GM12878 (cell line): ENCODE data around the gene CFAP74. TPM values are rescaled to one million over a fixed set of nuclear protein-coding genes. Genes with fewer than 3 reads are reported as not detected.
"Not testable (repeated sequence)": the region's sequence is repeated elsewhere in the genome, so short reads cannot be mapped to it uniquely, and the experiment has no call there.

Source experiments
- ATAC-seq: fragments of 200-7000 bp; cut with Tn5 transposase; 3 replicates; pipeline ENCODE4 v1.9.1; 2020; ENCODE audit warnings: mild to moderate bottlenecking, moderate library complexity
- BruUV-seq: library from RNA; stranded (reverse); fragments of 400-500 nt; replicated peaks from 2 replicates; lab custom pipeline; 2021; lab: Mats Ljungman, UMichigan
- CTCF ChIA-PET: fragments of 300-600 bp; sonication (Branson Sonifier 250); formaldehyde crosslinking; extraction: SDS; loops from one replicate; lab custom pipeline; 2021; ENCODE audit warnings: inconsistent platforms; lab: Yijun Ruan, JAX
- POLR2A ChIA-PET: fragments of 350-600 bp; formaldehyde crosslinking; extraction: SDS; loops from one replicate; lab custom pipeline; 2021; ENCODE audit warnings: inconsistent platforms; lab: Charles Lee
- RAD21 ChIA-PET: fragments of 300-600 bp; sonication (Branson Sonifier 250); formaldehyde crosslinking; loops from one replicate; lab custom pipeline; 2023; ENCODE audit warnings: antibody characterized with exemption; ENCODE audit not compliant: unreplicated experiment; lab: Charles Lee
- SMC1A ChIA-PET: fragments of 300-600 bp; sonication (Branson Sonifier 250); formaldehyde crosslinking; loops from one replicate; lab custom pipeline; 2023; ENCODE audit not compliant: unreplicated experiment, uncharacterized antibody; lab: Charles Lee
- DNase-seq: peaks from one replicate; pipeline ENCODE4 v3.0.0-alpha.2; 2011; ENCODE audit warnings: low read depth, low spot score
- FAIRE-seq: peaks from 3 replicates; lab custom pipeline; 2011; peaks lifted over from hg19 to GRCh38; lab: Jason Lieb, UNC
- H2AFZ ChIP-seq: 2 replicates; pipeline ENCODE4 v1.6.0; 2011; ENCODE audit warnings: low read depth, low read length, control low read depth; ENCODE audit not compliant: control insufficient read depth
- H3K27ac ChIP-seq: 2 replicates; pipeline ENCODE4 v1.5.1; 2011; ENCODE audit warnings: control low read depth; ENCODE audit not compliant: control insufficient read depth, insufficient read depth
- H3K27me3 ChIP-seq, 2 experiments: replicated peaks in 1 of 2; 2 replicates each; pipeline versions ENCODE4 v1.6.0 to v1.6.1; 2011; ENCODE audit warnings: low read length in 1 of 2; ENCODE audit not compliant: control insufficient read depth in 2 of 2, insufficient read depth in 2 of 2
- H3K36me3 ChIP-seq, 2 experiments: 2 replicates each; pipeline ENCODE4 v1.5.1; 2011; ENCODE audit warnings: low read length in 1 of 2; ENCODE audit not compliant: control insufficient read depth in 2 of 2, insufficient read depth in 2 of 2
- H3K4me1 ChIP-seq: 2 replicates; pipeline ENCODE4 v1.6.1; 2011; ENCODE audit warnings: mild to moderate bottlenecking, low read length, moderate library complexity, mixed read lengths; ENCODE audit not compliant: control insufficient read depth, insufficient read depth
- H3K4me2 ChIP-seq: 2 replicates; pipeline ENCODE4 v1.6.0; 2011; ENCODE audit warnings: control low read depth; ENCODE audit not compliant: control insufficient read depth, insufficient read depth
- H3K4me3 ChIP-seq: fragments of 200-600 bp; sonication (generic); 2 replicates; pipeline ENCODE4 v1.5.1; 2016
- H3K79me2 ChIP-seq: 2 replicates; pipeline ENCODE4 v1.6.0; 2011; ENCODE audit warnings: low read length; ENCODE audit not compliant: control insufficient read depth, insufficient read depth
- H3K9ac ChIP-seq: 2 replicates; pipeline ENCODE4 v1.8.0; 2011; ENCODE audit warnings: low read length, control low read depth, mixed read lengths; ENCODE audit not compliant: control insufficient read depth, insufficient read depth
- H3K9me3 ChIP-seq: replicated peaks from 3 replicates; pipeline ENCODE4 v1.5.1; 2011; ENCODE audit warnings: mild to moderate bottlenecking, low read length; ENCODE audit not compliant: control insufficient read depth, insufficient read depth
- H4K20me1 ChIP-seq: 2 replicates; pipeline ENCODE4 v1.6.0; 2011; ENCODE audit not compliant: control insufficient read depth, insufficient read depth
- MLLT1 ChIP-seq: fragments of 450-650 bp; IDR thresholded peaks from 2 replicates; pipeline ENCODE4 v1.6.1; 2016; ENCODE audit warnings: mild to moderate bottlenecking
- PML ChIP-seq: IDR thresholded peaks from 2 replicates; pipeline ENCODE4 v1.6.1; 2012; ENCODE audit warnings: low read length, inconsistent platforms
- POLR2AphosphoS5 ChIP-seq: IDR thresholded peaks from 2 replicates; pipeline ENCODE4 v1.6.1; 2011; ENCODE audit warnings: mild to moderate bottlenecking, low read length, inconsistent platforms
- WGBS: methylation state at CpG from one replicate; pipeline ENCODE4 v1.1.6; 2016; ENCODE audit warnings: low lambda C conversion rate; ENCODE audit not compliant: insufficient replicate concordance, insufficient coverage; ENCODE audit errors: missing lambda C conversion rate; 5-methylcytosine and 5-hydroxymethylcytosine counted together
- in situ Hi-C: fragments of 300-500 bp; cut with MboI; formaldehyde crosslinking; loops from 9 replicates; pipeline ENCODE4 v1.14.3; 2018; ENCODE audit warnings: mixed read lengths
- intact Hi-C: fragments of 100-400 bp; cut with micrococcal nuclease; formaldehyde crosslinking; loops from one replicate; pipeline ENCODE4 v1.14.2; 2022; ENCODE audit not compliant: unreplicated experiment
- polyA plus RNA-seq, 11 experiments: library from polyadenylated mRNA; depleted of rRNA in 4 of 11; unstranded in 6 of 11; stranded (reverse) in 5 of 11; fragments of >200 nt; fragmentation: Nextera tagmentation in 4 of 11; fragmentation: Illumina TruSeq in 1 of 11; extraction: Ambion mirVana in 4 of 11; extraction: Trizol in 1 of 11; gene quantifications; 1 replicate in 1 of 11; 2 replicates in 10 of 11; pipeline versions ENCODE4 v1.2.1 to v1.2.3, GENCODE V29; 2011 to 2016; ENCODE audit warnings: inconsistent platforms in 2 of 11, missing spikeins in 2 of 11, low read depth in 1 of 11
- total RNA-seq, 4 experiments: library from RNA; depleted of rRNA in 3 of 4; stranded (reverse); fragments of >200 nt in 3 of 4; fragmentation: Illumina TruSeq in 1 of 4; extraction: Trizol in 1 of 4; gene quantifications; 2 replicates each; pipeline versions ENCODE4 v1.2.1 to v1.2.3, GENCODE V29; 2013 to 2021

CFAP74 gene
- total and polyA plus RNA-seq, 10 of the 15 experiments (the other 5 are each of a cell fraction or from before 2014, with no cell fraction given): 0.01 TPM; not detected in 9

- SMC1A ChIA-PET: interaction anchor here (0.9 to 1.5 kb wide), 5 partner anchors 14 to 50 kb away, joined by 3 to 5 read pairs (median 4); no protein-coding TSS in a partner anchor
- peaks cover 87% of the 10 kb centered on the region for H3K79me2 ChIP-seq
- FAIRE-seq, DNase-seq, BruUV-seq, H3K9me3 ChIP-seq, ATAC-seq, H3K36me3 ChIP-seq, intact Hi-C loops, H2AFZ ChIP-seq, H3K4me3 ChIP-seq, in situ Hi-C loops, H3K4me2 ChIP-seq, H3K27ac ChIP-seq, H3K27me3 ChIP-seq, H3K9ac ChIP-seq, H3K4me1 ChIP-seq: not testable (repeated sequence)
- RAD21 ChIA-PET: interaction anchor here (0.7 kb wide), 1 partner anchor 15 kb away, joined by 3 read pairs; no protein-coding TSS in a partner anchor
- H4K20me1 ChIP-seq: peaks cover 20% of the 10 kb centered on the region
- CTCF ChIA-PET: interaction anchor here (0.7 to 1.9 kb wide), 3 partner anchors 14 to 107 kb away, joined by 3 to 7 read pairs (median 3); no protein-coding TSS in a partner anchor
- 0 out of 2 replicates have a peak, but pooled peaks have one; percentile 33 for TF ChIP-seq MLLT1
- POLR2A ChIA-PET: interaction anchor here (0.7 to 1.0 kb wide), 2 partner anchors 11 to 24 kb away, joined by 4 read pairs; no protein-coding TSS in a partner anchor
- WGBS: 57% methylated on average over 10 of the region's 11 CpGs
Measured at GRCh38 chr1:1883890-1884289, 119.7 kb downstream of the CFAP74 start.

- 47% methylated on average over 4 of the region's 4 CpGs for WGBS
- H3K27ac ChIP-seq: no peak overlapping the region
- intact Hi-C loops (no loop called here), in situ Hi-C loops (no loop called here)
- peaks cover 87% of the 10 kb centered on the region for H3K79me2 ChIP-seq
- ChIA-PET CTCF (interaction anchor here (0.9 to 1.9 kb wide), 3 partner anchors 13 to 23 kb away, joined by 3 to 7 read pairs (median 4); no protein-coding TSS in a partner anchor), POLR2A (interaction anchor here (0.5 to 1.0 kb wide), 4 partner anchors 10 to 112 kb away, joined by 4 to 6 read pairs (median 4); no protein-coding TSS in a partner anchor), SMC1A (interaction anchor here (0.7 to 1.8 kb wide), 8 partner anchors 14 to 106 kb away, joined by 3 to 6 read pairs (median 4); no protein-coding TSS in a partner anchor), RAD21 (interaction anchor here (0.7 to 1.6 kb wide), 2 partner anchors 14 to 55 kb away, joined by 3 to 5 read pairs; no protein-coding TSS in a partner anchor)
- TF ChIP-seq PML (no peak), POLR2AphosphoS5 (peak; percentile 20)
- peak; percentile 49 for ATAC-seq
- no peak for FAIRE-seq
- H3K36me3 ChIP-seq: peaks cover 9% of the 10 kb centered on the region in 2 experiments; a peak in 3 of 4 replicates
- no peak overlapping the region for H3K9ac ChIP-seq
- H2AFZ ChIP-seq: no peak overlapping the region
- DNase-seq: no peak
- H3K9me3 ChIP-seq: no peaks in the 10 kb centered on the region
- TSS peak; percentile 10 for BruUV-seq
- H4K20me1 ChIP-seq: peaks cover 27% of the 10 kb centered on the region
- no peak overlapping the region; the same call in 1 of the 2 replicates for H3K4me3 ChIP-seq
- peaks cover 3% of the 10 kb centered on the region for H3K4me1 ChIP-seq
- H3K4me2 ChIP-seq: no peak overlapping the region
- H3K27me3 ChIP-seq: no peaks in the 10 kb centered on the region
Measured at GRCh38 chr1:1883092-1883873, 120.3 kb downstream of the CFAP74 start.
